K562 (cell line): ENCODE data around the gene ASGR1. TPM values are rescaled to one million over a fixed set of nuclear protein-coding genes. Genes with fewer than 3 reads are reported as not detected.
"Not testable (repeated sequence)": the region's sequence is repeated elsewhere in the genome, so short reads cannot be mapped to it uniquely, and the experiment has no call there.

ENCODE experiments used
- ATAC-seq: fragments of 200-7000 bp; cut with Tn5 transposase; 3 replicates; pipeline ENCODE4 v1.9.1; 2020; ENCODE audit warnings: moderate library complexity
- BruUV-seq: library from RNA; stranded (reverse); fragments of 400-500 nt; replicated peaks from 2 replicates; lab custom pipeline; 2021; lab: Mats Ljungman, UMichigan
- CTCF ChIA-PET: fragments of 300-600 bp; formaldehyde crosslinking; extraction: SDS; loops from one replicate; lab custom pipeline; 2021; ENCODE audit warnings: low intra/inter-chr PET ratio; lab: Yijun Ruan, JAX
- POLR2A ChIA-PET: fragments of 300-600, 350-650 bp; sonication (Branson Sonifier 250); formaldehyde crosslinking; extraction: SDS; loops from one replicate; lab custom pipeline; 2021; ENCODE audit warnings: antibody characterized with exemption, inconsistent platforms; lab: Yijun Ruan, JAX
- DNase-seq, 4 experiments: peaks; one replicate each; pipeline versions ENCODE4 v3.0.0 to v3.0.0-alpha.2; 2011 to 2018; ENCODE audit warnings: low spot score in 3 of 4, mixed read lengths in 3 of 4; ENCODE audit errors: extremely low read depth in 1 of 4
- FAIRE-seq: peaks from 2 replicates; lab custom pipeline; 2011; peaks lifted over from hg19 to GRCh38; lab: Jason Lieb, UNC
- H2AFZ ChIP-seq: 2 replicates; pipeline ENCODE4 v1.6.0; 2011; ENCODE audit warnings: low read depth, low read length, control low read depth, inconsistent platforms
- H3K27ac ChIP-seq: fragments of 200-600 bp; 3 replicates; pipeline ENCODE4 v1.8.0; 2011; ENCODE audit warnings: low read depth, mild to moderate bottlenecking, control low read depth, inconsistent platforms, low read length, moderate library complexity, mixed read lengths; ENCODE audit errors: extremely low read depth
- H3K27me3 ChIP-seq, 2 experiments: fragments of 300-600 bp in 1 of 2; 2 replicates in 1 of 2; 3 replicates in 1 of 2; pipeline versions ENCODE4 v1.6.0 to v1.8.0; 2011; ENCODE audit warnings: inconsistent platforms in 2 of 2, low read length in 2 of 2, mild to moderate bottlenecking in 1 of 2, mixed read lengths in 1 of 2, moderate library complexity in 1 of 2; ENCODE audit not compliant: control insufficient read depth in 2 of 2, insufficient read depth in 2 of 2
- H3K36me3 ChIP-seq: fragments of 300-600 bp; 3 replicates; pipeline ENCODE4 v1.8.0; 2011; ENCODE audit warnings: mild to moderate bottlenecking, low read length, inconsistent platforms; ENCODE audit not compliant: control insufficient read depth, insufficient read depth
- H3K4me1 ChIP-seq, 2 experiments: fragments of 200-600 bp in 1 of 2; replicated peaks in 1 of 2; 2 replicates in 1 of 2; 3 replicates in 1 of 2; pipeline versions ENCODE4 v1.5.1 to v1.8.0; 2011; ENCODE audit warnings: inconsistent platforms in 2 of 2, low read length in 2 of 2, mild to moderate bottlenecking in 1 of 2, mixed read lengths in 1 of 2, moderate library complexity in 1 of 2; ENCODE audit not compliant: control insufficient read depth in 2 of 2, insufficient read depth in 2 of 2
- H3K4me2 ChIP-seq: 2 replicates; pipeline ENCODE4 v1.6.1; 2011; ENCODE audit warnings: low read length, control low read depth, inconsistent platforms, mixed read lengths; ENCODE audit not compliant: insufficient read depth
- H3K4me3 ChIP-seq: fragments of 200-600 bp; sonication (generic), shearing (Covaris generic); 2 replicates; pipeline ENCODE4 v1.5.1; 2016; ENCODE audit warnings: control low read depth, inconsistent platforms
- H3K79me2 ChIP-seq: fragments of 200-600 bp; 3 replicates; pipeline ENCODE4 v1.8.0; 2011; ENCODE audit warnings: low read length, inconsistent platforms; ENCODE audit not compliant: control insufficient read depth, insufficient read depth
- H3K9ac ChIP-seq, 2 experiments: 2 replicates each; pipeline versions ENCODE4 v1.6.0 to v1.6.1; 2011; ENCODE audit warnings: low read depth in 2 of 2, low read length in 2 of 2, control low read depth in 1 of 2, inconsistent platforms in 1 of 2, mild to moderate bottlenecking in 1 of 2, mixed read lengths in 1 of 2; ENCODE audit not compliant: insufficient read depth in 1 of 2
- H3K9me1 ChIP-seq: one replicate; pipeline ENCODE4 v1.6.0; 2011; ENCODE audit warnings: inconsistent platforms, mild to moderate bottlenecking, low read length, moderate library complexity; ENCODE audit not compliant: control insufficient read depth, insufficient read depth
- H3K9me3 ChIP-seq: replicated peaks from 2 replicates; pipeline ENCODE4 v1.5.1; 2011; ENCODE audit warnings: low read depth, low read length, inconsistent platforms; ENCODE audit not compliant: control insufficient read depth, insufficient read depth
- H4K20me1 ChIP-seq: replicated peaks from 2 replicates; pipeline ENCODE4 v1.6.1; 2011; ENCODE audit warnings: low read length, inconsistent platforms, mixed read lengths; ENCODE audit not compliant: control insufficient read depth, insufficient read depth
- WGBS: fragments of 100-300 bp; shearing (Covaris generic); methylation state at CpG from one replicate; pipeline ENCODE4 v1.1.6; 2016; ENCODE audit warnings: low coverage, mixed read lengths; ENCODE audit not compliant: insufficient coverage; ENCODE audit errors: missing lambda C conversion rate; 5-methylcytosine and 5-hydroxymethylcytosine counted together
- in situ Hi-C: fragments of 300-500 bp; cut with MboI; formaldehyde crosslinking; loops from 4 replicates; pipeline ENCODE4 v1.15.0; 2018; ENCODE audit warnings: inconsistent platforms, mixed read lengths
- intact Hi-C: fragments of 100-400 bp; cut with micrococcal nuclease; formaldehyde crosslinking; loops from 2 replicates; pipeline ENCODE4 v1.14.2; 2022
- polyA plus RNA-seq, 8 experiments: library from polyadenylated mRNA; depleted of rRNA in 4 of 8; stranded (reverse) in 5 of 8; unstranded in 3 of 8; fragments of >200 nt; fragmentation: Nextera tagmentation in 2 of 8; fragmentation: Illumina TruSeq in 1 of 8; extraction: Ambion mirVana in 2 of 8; extraction: Trizol in 1 of 8; gene quantifications; 2 replicates each; pipeline versions ENCODE4 v1.2.1 to v1.2.3, GENCODE V29; 2011 to 2014; ENCODE audit warnings: inconsistent platforms in 1 of 8, missing spikeins in 1 of 8
- total RNA-seq, 7 experiments: library from RNA; depleted of rRNA in 6 of 7; stranded (reverse); fragments of >200 nt in 6 of 7; fragmentation: Illumina TruSeq in 2 of 7; extraction: Trizol in 2 of 7; gene quantifications; 2 replicates each; pipeline versions ENCODE4 v1.2.1 to v1.2.3, GENCODE V29; 2011 to 2021; ENCODE audit warnings: low replicate concordance in 1 of 7

ASGR1 gene
- total and polyA plus RNA-seq, 9 of the 15 experiments (the other 6 are each of a cell fraction or from before 2014, with no cell fraction given): 0.11 to 1.0 (median 0.64) TPM; not detected in 2

DNA sequence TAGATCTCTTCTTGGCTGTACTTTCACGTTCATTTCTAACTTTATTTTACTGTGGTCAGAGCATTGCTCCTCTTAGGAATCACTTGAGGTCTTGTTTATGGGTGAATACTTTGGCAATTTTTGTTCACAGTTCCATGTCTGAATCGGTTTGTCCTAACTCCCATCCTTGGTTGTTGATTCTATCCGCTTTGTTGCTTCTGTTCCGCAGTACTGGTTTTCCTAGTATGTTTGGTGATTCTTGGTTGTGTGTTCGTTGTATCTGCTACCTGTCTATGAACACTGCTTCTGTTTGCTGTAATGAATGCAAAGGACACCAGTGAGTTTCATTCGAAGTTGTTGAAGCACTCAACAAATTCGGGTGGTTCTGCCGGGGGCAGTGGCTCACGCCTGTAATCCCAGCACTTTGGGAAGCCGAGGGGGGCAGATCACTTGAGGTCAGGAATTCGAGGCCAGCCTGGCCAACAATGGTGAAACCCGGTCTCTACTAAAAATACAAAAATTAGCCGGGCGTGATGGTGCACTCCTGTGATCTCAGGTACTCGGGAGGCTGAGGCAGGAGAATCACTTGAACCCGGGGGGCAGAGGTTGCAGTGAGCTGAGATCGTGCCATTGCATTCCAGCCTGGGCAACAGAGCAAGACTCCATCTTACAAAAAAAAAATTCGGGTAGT lies 6.5 kb downstream of the ASGR1 start:
- WGBS: 23% methylated on average over 15 of the region's 18 CpGs
- H3K9me1 ChIP-seq, intact Hi-C loops, POLR2A ChIA-PET, H3K4me3 ChIP-seq, BruUV-seq, ATAC-seq, DNase-seq, H3K79me2 ChIP-seq, in situ Hi-C loops, FAIRE-seq, H2AFZ ChIP-seq, H3K36me3 ChIP-seq, CTCF ChIA-PET, H3K4me2 ChIP-seq, H3K27ac ChIP-seq, H4K20me1 ChIP-seq, H3K9ac ChIP-seq, H3K9me3 ChIP-seq: not testable (repeated sequence)
- H3K4me1 ChIP-seq: peaks cover 0 to 18% of the 10 kb centered on the region in 2 experiments; a peak in 3 of 5 replicates
- peaks cover 0 to 14% of the 10 kb centered on the region in 2 experiments; a peak in 2 of 5 replicates for H3K27me3 ChIP-seq

DNA sequence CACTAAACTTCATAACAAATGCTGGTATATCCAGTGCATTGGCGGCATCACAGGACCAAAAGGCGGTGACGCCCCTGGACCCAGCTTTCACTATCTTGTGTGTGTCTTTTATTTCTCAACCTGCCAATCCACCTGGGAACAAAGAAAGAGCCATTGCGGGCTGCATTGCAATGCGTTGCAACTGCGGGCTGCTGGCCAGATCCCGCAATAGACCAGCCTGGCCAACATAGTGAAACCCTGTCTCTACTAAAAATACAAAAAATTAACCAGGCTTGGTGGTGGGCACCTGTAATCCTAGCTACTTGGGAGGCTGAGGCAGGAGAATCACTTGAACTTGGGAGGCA lies 9.6 kb downstream of the ASGR1 start:
- BruUV-seq, CTCF ChIA-PET, H3K9me1 ChIP-seq, H3K36me3 ChIP-seq, H3K9me3 ChIP-seq, H4K20me1 ChIP-seq, POLR2A ChIA-PET, H3K27ac ChIP-seq, H3K79me2 ChIP-seq, FAIRE-seq, H3K4me2 ChIP-seq, H2AFZ ChIP-seq, intact Hi-C loops, DNase-seq, H3K9ac ChIP-seq, ATAC-seq, in situ Hi-C loops, H3K4me3 ChIP-seq: not testable (repeated sequence)
- H3K4me1 ChIP-seq: peaks cover 0 to 11% of the 10 kb centered on the region in 2 experiments; a peak in 2 of 5 replicates
- peaks cover 2 to 19% of the 10 kb centered on the region in 2 experiments; a peak in 3 of 5 replicates for H3K27me3 ChIP-seq
- WGBS: 28% methylated on average over 7 of the region's 7 CpGs
